Neural cell (in vitro differentiated cells): ENCODE data around the gene DDC. TPM values are rescaled to one million over a fixed set of nuclear protein-coding genes. Genes with fewer than 3 reads are reported as not detected.

ENCODE experiments used
- H2AFZ ChIP-seq: fragments of 200-600, 300-800 bp; sonication (generic), shearing (Covaris generic); 2 replicates; pipeline ENCODE4 v1.6.0; 2014; ENCODE audit warnings: low read depth, mild to moderate bottlenecking, antibody characterized with exemption, low read length, moderate library complexity
- H3F3A ChIP-seq: fragments of 200-600 bp; shearing (Covaris generic); 2 replicates; pipeline ENCODE4 v1.6.1; 2016; ENCODE audit warnings: mild to moderate bottlenecking, moderate library complexity, mixed read lengths, antibody characterized with exemption, low read length; ENCODE audit not compliant: insufficient read depth, poor library complexity, severe bottlenecking
- H3K27ac ChIP-seq: fragments of 200-600, 300-800 bp; sonication (generic), shearing (Covaris generic); 2 replicates; pipeline ENCODE4 v1.5.1; 2014; ENCODE audit warnings: mild to moderate bottlenecking, low read length, moderate library complexity
- H3K27me3 ChIP-seq: fragments of 300-800, 200-600 bp; sonication (generic), shearing (Covaris generic); 2 replicates; pipeline ENCODE4 v1.6.0; 2014; ENCODE audit warnings: mild to moderate bottlenecking, low read depth, low read length, moderate library complexity; ENCODE audit not compliant: insufficient read depth
- H3K36me3 ChIP-seq: fragments of 300-800, 200-600 bp; sonication (generic), shearing (Covaris generic); 2 replicates; pipeline ENCODE4 v1.5.1; 2014; ENCODE audit warnings: mild to moderate bottlenecking, antibody characterized with exemption, low read length, moderate library complexity; ENCODE audit not compliant: insufficient read depth
- H3K4me2 ChIP-seq: fragments of 300-800, 200-600 bp; sonication (generic), shearing (Covaris generic); 2 replicates; pipeline ENCODE4 v1.6.0; 2014; ENCODE audit warnings: mild to moderate bottlenecking, low read length
- H3K4me3 ChIP-seq: fragments of 300-800, 200-600 bp; sonication (generic), shearing (Covaris generic); 2 replicates; pipeline ENCODE4 v1.5.1; 2014; ENCODE audit warnings: mild to moderate bottlenecking, low read length, moderate library complexity
- H3K79me2 ChIP-seq: fragments of 200-600 bp; shearing (Covaris generic); replicated peaks from 2 replicates; pipeline ENCODE4 v1.6.0; 2014; ENCODE audit warnings: mild to moderate bottlenecking, low read length, moderate library complexity; ENCODE audit not compliant: insufficient read depth
- H3K9ac ChIP-seq: fragments of 300-800, 200-600 bp; sonication (generic), shearing (Covaris generic); 2 replicates; pipeline ENCODE4 v1.6.1; 2016; ENCODE audit warnings: mild to moderate bottlenecking, low read length, mixed read lengths
- H3K9me2 ChIP-seq: fragments of 200-600 bp; shearing (Covaris generic); 2 replicates; pipeline ENCODE4 v1.6.1; 2016; ENCODE audit warnings: mild to moderate bottlenecking, low read length, mixed read lengths; ENCODE audit not compliant: insufficient read depth
- H3K9me3 ChIP-seq: fragments of 200-600, 300-800 bp; sonication (generic), shearing (Covaris generic); 2 replicates; pipeline ENCODE4 v1.6.1; 2016; ENCODE audit warnings: mild to moderate bottlenecking, mixed run types, low read length, moderate library complexity, mixed read lengths
- H4K20me1 ChIP-seq: fragments of 200-600 bp; shearing (Covaris generic); 2 replicates; pipeline ENCODE4 v1.6.1; 2016; ENCODE audit warnings: mild to moderate bottlenecking, mixed run types; ENCODE audit not compliant: insufficient read depth
- CTCF ChIP-seq: fragments of 450-650 bp; IDR thresholded peaks from 2 replicates; pipeline ENCODE4 v1.5.1; 2014; ENCODE audit warnings: antibody characterized with exemption, mild to moderate bottlenecking, moderate library complexity; ENCODE audit not compliant: poor library complexity, severe bottlenecking
- EP300 ChIP-seq: fragments of 450-650 bp; conservative IDR thresholded peaks from 2 replicates; pipeline ENCODE4 v1.6.1; 2014; ENCODE audit warnings: antibody characterized with exemption, mild to moderate bottlenecking, moderate library complexity; ENCODE audit not compliant: poor library complexity, severe bottlenecking
- EZH2 ChIP-seq: fragments of 200-600, 300-800 bp; shearing (Covaris generic), sonication (generic); IDR thresholded peaks from 2 replicates; pipeline ENCODE4 v1.6.1; 2014; ENCODE audit warnings: antibody characterized with exemption, low read length, borderline replicate concordance, mild to moderate bottlenecking; ENCODE audit not compliant: insufficient read depth, poor library complexity, severe bottlenecking
- MXI1 ChIP-seq: fragments of 450-650 bp; conservative IDR thresholded peaks from 2 replicates; pipeline ENCODE4 v1.6.1; 2014; ENCODE audit warnings: antibody characterized with exemption, mild to moderate bottlenecking; ENCODE audit not compliant: poor library complexity, severe bottlenecking
- POLR2AphosphoS5 ChIP-seq: IDR thresholded peaks from 2 replicates; pipeline ENCODE4 v1.6.1; 2012
- RAD21 ChIP-seq: fragments of 450-650 bp; conservative IDR thresholded peaks from 2 replicates; pipeline ENCODE4 v1.6.1; 2014; ENCODE audit warnings: antibody characterized with exemption, mild to moderate bottlenecking, moderate library complexity
- REST ChIP-seq: IDR thresholded peaks from 2 replicates; pipeline ENCODE4 v1.6.1; 2012; ENCODE audit warnings: borderline replicate concordance
- SMC3 ChIP-seq: fragments of 450-650 bp; conservative IDR thresholded peaks from 2 replicates; pipeline ENCODE4 v1.6.1; 2014; ENCODE audit warnings: antibody characterized with exemption, mild to moderate bottlenecking, moderate library complexity; ENCODE audit not compliant: poor library complexity
- TAF1 ChIP-seq: IDR thresholded peaks from 2 replicates; pipeline ENCODE4 v1.6.1; 2012; ENCODE audit warnings: low read depth
- polyA plus RNA-seq: library from polyadenylated mRNA; depleted of rRNA; stranded (reverse); fragments of >200 nt; gene quantifications from 2 replicates; pipeline ENCODE4 v1.2.3, GENCODE V29; 2014

The DDC gene
- polyA plus RNA-seq, 1 donor from 2014 or later = 42.9 TPM

GRCh38 chr7:50426280-50427045 lies 138.7 kb downstream of the DDC start:
- no peaks in the 10 kb centered on the region for H3K36me3 ChIP-seq
- no peak overlapping the region for H3K4me3 ChIP-seq
- no peaks in the 10 kb centered on the region for H4K20me1 ChIP-seq
- no peak for TF ChIP-seq EZH2
- no peaks in the 10 kb centered on the region for H3K9me2 ChIP-seq
- H3K4me2 ChIP-seq = no peak overlapping the region
- no peaks in the 10 kb centered on the region for H3K79me2 ChIP-seq
- no peaks in the 10 kb centered on the region for H3K27me3 ChIP-seq
- no peaks in the 10 kb centered on the region for H3F3A ChIP-seq
- H3K9me3 ChIP-seq = no peaks in the 10 kb centered on the region
- H3K27ac ChIP-seq = no peak overlapping the region
- no peak overlapping the region for H3K9ac ChIP-seq
- no peak overlapping the region for H2AFZ ChIP-seq

DNA sequence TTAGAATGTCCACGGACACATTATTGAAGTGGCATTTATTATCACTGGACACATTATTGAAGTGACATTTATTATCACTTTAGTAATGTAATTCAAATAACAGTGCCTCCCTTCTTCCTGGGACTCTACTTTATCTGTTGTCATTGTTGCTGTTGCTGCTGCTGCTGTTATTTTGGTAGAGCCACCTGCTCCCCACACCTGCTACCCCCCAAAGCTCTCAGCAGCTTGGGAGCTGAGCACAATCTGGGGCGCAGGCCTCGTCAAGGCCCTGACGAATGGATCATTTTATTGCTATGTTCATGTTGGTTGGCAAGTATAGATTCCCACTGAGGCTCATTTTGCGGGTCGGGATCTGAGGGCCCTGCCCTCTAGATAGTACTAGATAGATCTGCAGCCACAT lies 139.9 kb downstream of the DDC start:
- no peaks in the 10 kb centered on the region for H3K9me2 ChIP-seq

More for the DNA sequence above, 139.9 kb downstream of the DDC start:
- H3K27me3 ChIP-seq = no peaks in the 10 kb centered on the region
- H3K36me3 ChIP-seq = no peaks in the 10 kb centered on the region
- no peak overlapping the region for H3K4me2 ChIP-seq
- TF ChIP-seq RAD21 = no peak
- TF ChIP-seq CTCF = no peak
- TF ChIP-seq SMC3 = no peak
- no peak for TF ChIP-seq TAF1
- no peak for TF ChIP-seq POLR2AphosphoS5
- no peak for TF ChIP-seq MXI1
- TF ChIP-seq EZH2 = no peak
- TF ChIP-seq EP300 = no peak
- TF ChIP-seq REST = no peak
- H3K79me2 ChIP-seq = no peaks in the 10 kb centered on the region
- no peak overlapping the region for H3K9ac ChIP-seq
- no peaks in the 10 kb centered on the region for H3F3A ChIP-seq
- H2AFZ ChIP-seq = no peak overlapping the region
- H3K9me3 ChIP-seq = no peaks in the 10 kb centered on the region
- H3K27ac ChIP-seq = no peak overlapping the region
- H4K20me1 ChIP-seq = no peaks in the 10 kb centered on the region
- no peak overlapping the region for H3K4me3 ChIP-seq
